G401.6 (cell line): ENCODE data around the gene MEGF10.

ENCODE experiments used
- FAIRE-seq: peaks from 2 replicates; lab custom pipeline; 2012; peaks lifted over from hg19 to GRCh38; lab: Jason Lieb, UNC

The MEGF10 gene

GRCh38 chr5:127370631-127371030, 80.0 kb downstream of the MEGF10 start:
- FAIRE-seq = no peak

DNA sequence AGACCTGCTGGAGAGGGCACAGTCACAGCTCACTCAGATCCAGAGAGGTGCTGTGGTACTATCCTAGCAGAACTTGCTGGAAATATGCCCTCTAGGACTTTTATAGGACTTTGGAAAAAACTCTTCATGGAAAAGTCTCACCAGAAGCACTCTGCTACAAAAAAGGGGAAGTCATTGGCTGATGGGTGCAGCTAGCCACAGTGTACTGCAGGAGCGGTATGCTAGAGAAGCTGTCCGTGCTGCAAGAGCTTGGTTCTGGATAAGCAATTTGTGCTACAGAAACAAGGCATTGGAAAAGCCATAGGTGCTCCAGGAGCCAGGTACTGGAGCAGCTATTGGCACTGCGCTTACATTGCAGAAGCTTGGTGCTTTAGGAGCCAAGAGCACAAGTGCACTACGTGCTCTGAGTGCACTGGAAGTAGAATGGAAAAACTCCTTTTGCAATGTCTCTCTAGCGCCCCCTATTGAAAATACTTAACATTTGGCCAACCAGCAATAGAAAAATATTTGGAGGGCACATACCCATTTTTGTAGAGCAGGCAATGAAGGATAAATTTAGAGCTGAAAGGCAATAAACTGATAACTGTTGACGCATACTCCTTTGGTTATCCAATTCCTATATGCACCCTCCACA, 83.4 kb downstream of the MEGF10 start:
- FAIRE-seq = no peak

GRCh38 chr5:127375124-127375523, 84.5 kb downstream of the MEGF10 start:
- FAIRE-seq = no peak

GRCh38 chr5:127375544-127376091, 85.0 kb downstream of the MEGF10 start:
- no peak for FAIRE-seq

- FAIRE-seq = no peak
These were observed 87.1 kb downstream of the MEGF10 start for GRCh38 chr5:127377651-127378050.

GRCh38 chr5:127385936-127386335, 95.3 kb downstream of the MEGF10 start:
- no peak for FAIRE-seq

DNA sequence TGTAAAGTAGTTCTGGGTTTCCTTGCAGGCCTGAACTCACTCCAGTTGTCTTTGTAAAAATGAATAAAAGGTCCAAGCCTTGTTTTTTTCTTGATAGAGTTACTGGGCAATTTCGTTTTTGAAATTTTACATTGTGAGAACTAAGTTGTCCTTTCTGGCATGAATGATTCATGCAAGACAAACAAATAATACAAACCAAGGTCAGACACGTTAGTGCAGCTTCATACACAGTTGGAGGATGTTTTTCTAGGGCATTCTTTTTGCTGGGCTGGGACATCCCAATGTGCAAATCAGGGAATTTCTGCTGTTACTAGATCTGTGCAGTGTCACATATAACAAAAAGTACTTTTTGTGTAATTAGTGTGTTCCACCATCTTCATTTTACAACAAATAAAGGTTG, 96.0 kb downstream of the MEGF10 start:
- FAIRE-seq = no peak

- no peak for FAIRE-seq
These were observed 99.0 kb downstream of the MEGF10 start for GRCh38 chr5:127389601-127390000.

DNA sequence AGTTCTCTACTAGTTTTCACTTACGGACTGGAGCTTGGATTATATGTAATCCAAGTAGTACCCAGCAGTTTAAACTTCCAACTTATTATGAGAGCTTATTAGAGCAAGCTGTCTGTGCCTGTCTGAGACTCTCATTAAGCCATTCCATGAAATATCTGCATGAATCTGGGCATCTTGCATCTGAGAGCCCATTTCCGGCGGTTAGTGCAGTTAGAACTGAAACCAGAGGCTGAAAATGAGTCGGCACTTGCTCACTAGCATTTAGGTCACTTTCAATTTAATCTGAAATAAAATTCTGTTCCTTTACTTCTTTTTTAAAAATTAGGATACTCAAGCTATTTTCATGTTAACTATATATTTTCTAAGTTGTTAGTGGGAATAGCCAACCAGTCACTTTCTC, 102.2 kb downstream of the MEGF10 start:
- no peak for FAIRE-seq

DNA sequence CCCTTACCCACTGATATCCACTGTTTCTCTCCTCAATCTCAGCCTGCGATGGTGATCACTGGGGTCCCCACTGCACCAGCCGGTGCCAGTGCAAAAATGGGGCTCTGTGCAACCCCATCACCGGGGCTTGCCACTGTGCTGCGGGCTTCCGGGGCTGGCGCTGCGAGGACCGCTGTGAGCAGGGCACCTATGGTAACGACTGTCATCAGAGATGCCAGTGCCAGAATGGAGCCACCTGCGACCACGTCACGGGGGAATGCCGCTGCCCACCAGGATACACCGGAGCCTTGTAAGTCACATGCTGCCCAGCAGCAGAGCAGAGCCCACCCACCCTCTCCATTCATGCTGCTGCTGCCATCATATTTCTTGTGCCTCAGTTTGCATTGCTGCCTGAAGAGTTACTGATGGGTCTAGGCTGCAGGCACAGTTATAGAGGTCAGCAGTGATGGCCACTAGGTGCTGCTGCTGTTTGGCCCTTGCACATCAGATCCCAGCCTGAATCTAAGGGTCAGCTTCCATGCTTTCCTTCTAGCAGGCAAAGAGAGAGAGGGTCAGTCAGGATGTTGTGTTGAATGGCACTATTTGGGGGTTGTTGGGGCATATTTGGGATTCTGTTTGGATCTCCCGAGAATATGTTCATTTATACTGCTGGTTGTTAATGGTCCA, 106.0 kb downstream of the MEGF10 start:
- FAIRE-seq = no peak

GRCh38 chr5:127398508-127398907, 107.9 kb downstream of the MEGF10 start:
- no peak for FAIRE-seq

DNA sequence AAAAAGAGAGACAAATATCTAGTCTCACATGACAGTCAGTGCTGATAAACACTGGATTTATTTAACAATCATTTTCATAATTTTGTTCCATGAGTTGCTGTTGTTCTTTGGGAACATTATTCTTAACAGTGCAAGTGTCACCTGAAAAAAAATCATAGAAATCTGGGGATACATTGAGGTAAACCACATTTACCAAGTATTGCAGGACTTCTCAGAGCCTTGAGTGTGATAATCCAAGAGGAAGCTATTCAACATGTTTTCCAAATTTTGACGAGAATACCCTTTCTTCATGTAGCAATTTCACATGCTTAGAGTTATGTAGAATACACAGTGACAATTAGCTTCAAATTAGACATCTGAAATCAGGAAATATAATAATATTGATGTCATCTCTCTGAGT, 108.5 kb downstream of the MEGF10 start:
- FAIRE-seq = no peak

DNA sequence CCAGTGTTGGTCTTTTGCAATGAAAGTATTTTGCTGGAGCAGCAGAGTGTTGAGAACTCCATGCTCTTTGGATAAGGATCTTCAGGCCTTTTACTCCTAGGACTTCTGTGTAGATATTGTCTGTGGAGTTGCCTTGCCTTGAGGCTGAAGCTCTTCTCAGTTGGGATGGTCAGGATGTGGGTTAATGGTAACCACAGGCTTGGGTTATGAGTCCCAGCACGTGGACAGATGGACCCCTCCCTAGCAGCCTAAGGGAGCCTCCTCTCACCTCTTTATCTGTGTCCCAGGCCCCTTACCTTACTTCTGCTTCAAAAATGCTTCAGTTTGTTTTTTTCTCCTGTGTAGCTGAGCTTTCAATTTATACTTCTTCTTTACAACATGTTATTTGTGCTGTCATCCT, 109.9 kb downstream of the MEGF10 start:
- no peak for FAIRE-seq

DNA sequence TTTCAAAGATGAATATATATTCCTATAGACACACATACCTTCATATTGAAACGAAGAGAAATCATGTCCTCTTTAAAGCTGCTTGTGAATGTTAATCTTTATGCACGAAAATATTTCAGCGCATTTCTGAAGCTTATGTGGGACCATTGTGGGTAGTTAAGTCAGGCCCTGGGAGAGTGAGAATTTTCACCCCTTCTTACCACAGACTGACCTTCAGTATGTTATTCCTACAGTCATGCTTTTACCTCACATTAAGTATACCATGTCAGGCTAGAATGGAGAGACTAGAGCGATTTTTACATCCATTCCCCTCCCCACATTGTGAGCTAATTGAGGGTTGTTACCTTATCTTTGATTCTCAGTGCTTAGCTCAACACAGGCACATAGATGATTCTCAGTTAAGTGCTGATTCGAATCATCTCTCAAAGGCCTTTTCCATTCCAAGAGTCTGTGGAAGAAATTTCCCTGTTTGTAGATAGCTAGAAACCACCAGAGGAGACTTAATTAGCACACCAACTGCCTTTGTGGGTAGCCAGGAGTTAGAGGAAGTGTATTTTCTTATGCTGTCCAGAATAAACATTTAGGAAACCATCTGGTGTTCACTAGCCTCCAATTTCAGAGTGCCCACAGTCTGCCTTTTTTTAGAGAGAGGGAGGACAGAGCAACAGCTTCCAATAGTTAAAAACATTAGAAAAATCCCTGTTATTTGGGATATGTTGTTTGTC, 110.5 kb downstream of the MEGF10 start:
- no peak for FAIRE-seq

- no peak for FAIRE-seq
These were observed 111.8 kb downstream of the MEGF10 start for GRCh38 chr5:127402361-127402760.

DNA sequence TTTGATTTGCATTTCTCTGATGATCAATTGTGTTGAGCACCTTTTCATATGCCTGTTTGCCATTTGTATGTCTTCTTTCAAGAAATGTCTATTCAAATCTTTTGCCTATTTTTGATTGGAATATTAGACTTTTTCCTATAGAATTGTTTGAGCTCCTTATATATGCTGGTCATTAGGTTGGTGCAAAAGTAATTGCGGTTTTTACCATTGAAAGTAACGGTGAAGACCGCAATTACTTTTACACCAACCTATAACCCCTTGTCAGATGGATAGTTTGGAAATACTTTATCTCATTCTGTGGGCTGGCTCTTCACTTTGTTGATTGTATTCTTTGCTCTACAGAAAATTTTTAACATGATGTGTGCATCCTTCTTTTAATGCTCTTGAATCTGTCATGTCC, 113.6 kb downstream of the MEGF10 start:
- FAIRE-seq = no peak

DNA sequence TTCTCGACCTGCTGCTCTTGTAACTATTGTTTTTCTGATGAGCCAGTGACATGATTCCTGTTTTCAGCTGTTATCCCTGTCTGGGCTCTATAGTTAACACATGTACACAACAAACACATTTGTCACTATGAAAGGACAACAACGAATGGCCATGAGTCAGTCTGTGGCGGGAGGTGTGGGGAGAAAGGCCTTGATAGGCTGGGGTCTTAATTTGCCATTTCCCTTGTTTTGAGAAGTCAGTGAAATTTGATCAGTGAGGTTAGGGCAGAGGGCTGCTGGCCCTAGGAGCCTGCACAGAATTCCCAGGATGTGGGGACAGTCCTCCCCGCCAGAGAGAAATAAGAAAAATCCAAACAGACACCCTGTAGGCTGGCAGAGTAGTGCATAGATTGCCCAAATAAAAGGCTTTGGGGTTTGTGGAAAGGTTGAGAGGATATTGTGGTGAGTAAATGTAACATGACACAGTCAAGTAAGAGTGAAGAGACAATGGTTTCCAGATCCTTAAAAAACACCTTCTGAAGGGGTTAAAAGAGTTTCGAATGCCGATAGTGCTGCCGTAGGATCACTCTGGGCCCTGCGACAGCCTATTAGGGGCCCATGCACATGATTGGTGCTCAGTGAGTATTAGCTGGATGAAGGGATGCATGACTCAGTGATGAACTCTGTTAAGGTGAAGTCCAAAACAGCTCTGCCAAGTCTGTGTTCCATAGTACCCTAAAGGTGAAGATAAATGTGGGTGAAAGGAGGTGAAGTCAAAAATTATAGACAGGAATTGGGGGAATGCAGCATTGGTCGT, 115.9 kb downstream of the MEGF10 start:
- FAIRE-seq = no peak

GRCh38 chr5:127409246-127409917, 118.8 kb downstream of the MEGF10 start:
- no peak for FAIRE-seq

DNA sequence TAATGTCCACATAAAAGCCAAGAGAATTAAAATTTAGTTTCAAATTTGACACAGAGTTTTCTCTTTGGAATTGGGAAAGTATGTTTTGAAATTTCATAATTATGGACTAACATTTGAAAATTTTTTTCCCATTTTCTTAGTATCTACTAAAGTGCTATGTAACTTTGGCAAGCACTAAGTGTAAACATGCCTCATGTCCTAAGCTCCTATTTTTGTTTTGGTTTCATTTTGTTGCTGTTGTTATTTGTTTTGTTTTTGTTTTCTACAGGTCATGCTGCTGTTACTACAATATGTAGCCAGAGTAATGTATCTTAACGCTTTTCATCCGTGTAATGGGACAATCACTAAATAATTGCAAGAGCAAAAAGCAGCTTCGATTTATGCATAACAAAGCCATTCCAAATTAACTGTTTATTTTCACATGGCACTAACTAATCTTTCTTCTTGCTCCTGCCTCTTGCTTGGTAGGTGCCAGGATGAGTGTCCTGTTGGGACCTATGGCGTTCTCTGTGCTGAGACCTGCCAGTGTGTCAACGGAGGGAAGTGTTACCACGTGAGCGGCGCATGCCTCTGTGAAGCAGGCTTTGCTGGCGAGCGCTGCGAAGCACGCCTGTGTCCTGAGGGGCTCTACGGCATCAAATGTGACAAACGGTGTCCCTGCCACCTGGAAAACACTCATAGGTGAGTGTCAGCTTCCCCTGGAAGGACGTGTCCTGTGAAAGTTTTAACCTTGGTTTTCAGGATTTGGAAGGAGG, 119.5 kb downstream of the MEGF10 start:
- FAIRE-seq = no peak

- FAIRE-seq = no peak
These were observed 120.4 kb downstream of the MEGF10 start for GRCh38 chr5:127410959-127411358.

DNA sequence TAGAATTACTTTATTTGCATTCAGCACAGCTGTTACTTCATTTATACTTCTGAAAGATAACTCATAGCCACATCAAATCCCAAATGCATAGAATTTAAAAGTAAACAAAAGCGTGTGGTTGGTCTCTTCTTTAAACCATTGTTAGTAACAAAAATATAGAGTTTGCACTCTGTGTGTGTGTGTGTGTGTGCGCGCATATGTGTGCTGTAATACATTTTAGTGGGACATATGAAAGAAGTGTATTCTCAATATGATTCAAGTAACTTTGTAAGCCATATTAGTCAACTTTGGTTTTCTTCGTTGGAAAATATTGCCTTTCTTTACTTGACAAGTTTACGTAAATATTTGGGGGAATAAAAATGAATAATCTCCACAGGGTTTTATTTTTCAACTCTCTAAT, 120.8 kb downstream of the MEGF10 start:
- FAIRE-seq = no peak
